ENCODE data around the gene GNB1. TPM values are rescaled to one million over a fixed set of nuclear protein-coding genes. Genes with fewer than 3 reads are reported as not detected.

The GNB1 gene
- total RNA-seq, 1 experiment from 2014 or later = 339 TPM

DNA sequence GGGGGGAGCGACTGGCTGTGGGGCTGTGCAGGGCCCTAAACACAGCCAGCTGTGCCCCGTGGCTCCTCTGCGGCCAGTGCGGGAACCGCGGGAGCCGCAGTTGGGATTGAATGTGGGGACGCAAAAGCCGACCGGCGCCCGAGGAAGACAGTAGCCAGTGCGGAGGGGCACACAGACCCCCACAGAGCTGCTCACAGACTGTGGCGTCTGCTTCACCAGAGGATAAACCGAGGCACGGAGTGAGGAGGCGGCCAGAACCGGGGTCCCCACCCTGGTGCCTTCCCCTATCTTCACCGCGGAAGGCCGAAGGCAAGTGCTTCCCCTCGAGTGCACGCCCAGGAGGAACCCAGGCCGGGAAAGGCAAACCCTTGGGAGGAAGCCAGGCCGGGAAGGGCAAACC is 36.9 kb upstream of the GNB1 start:
- CTCF ChIA-PET = interaction anchor here (0.7 to 2.0 kb wide), 2 partner anchors 19 to 117 kb away, joined by 3 to 6 read pairs; no protein-coding TSS in a partner anchor
- no peak for ATAC-seq
- no peaks in the 10 kb centered on the region for H3K4me1 Mint-ChIP-seq

DNA sequence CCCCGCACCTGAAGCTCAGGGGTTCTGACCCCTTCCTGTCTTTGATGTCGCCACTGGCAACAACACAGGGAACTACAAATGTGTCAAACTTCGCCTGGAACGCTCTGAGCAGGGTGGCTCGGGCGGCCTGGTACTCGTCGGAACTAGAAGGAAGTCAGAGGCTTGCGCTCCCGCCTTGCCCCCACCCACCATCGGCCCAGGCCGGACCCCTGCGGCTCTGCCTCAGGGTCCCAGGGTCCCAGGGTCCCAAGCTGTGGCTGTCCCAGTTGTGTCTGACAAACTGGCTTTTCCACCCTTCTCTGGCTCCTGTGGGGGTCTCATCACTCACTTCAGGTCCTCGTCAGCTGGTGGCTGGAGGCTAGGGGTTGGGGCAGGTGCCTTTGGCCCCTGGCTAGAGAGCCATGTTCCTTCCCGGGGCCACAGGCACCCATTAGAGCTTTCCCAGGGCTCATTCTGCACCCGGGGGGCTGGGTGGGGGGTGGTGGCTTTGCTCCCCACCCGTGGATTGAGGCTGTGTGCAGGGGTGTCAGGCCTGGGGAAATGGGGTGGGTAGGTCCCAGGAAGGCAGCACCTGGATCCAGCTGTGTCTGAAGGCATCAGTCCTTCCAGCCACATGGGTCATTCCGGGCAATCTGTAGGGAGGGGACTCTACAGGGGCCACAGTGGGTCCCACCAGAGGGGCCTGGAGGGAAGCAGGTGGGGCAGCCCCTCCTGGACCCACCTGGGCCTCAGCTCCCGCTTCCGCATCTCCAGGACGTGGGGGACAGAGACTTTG is 36.2 kb upstream of the GNB1 start:
- ChIA-PET CTCF (interaction anchor here (0.7 to 2.0 kb wide), 4 partner anchors 17 to 120 kb away, joined by 3 to 6 read pairs (median 4); no protein-coding TSS in a partner anchor), POLR2A (no interaction called here)
- no peaks in the 10 kb centered on the region for H3K4me1 Mint-ChIP-seq
- H3K4me3 Mint-ChIP-seq = no peak overlapping the region
- H3K27me3 Mint-ChIP-seq (ENCODE audit: low read depth) = no peaks in the 10 kb centered on the region
- peaks cover 4% of the 10 kb centered on the region for H3K9me3 Mint-ChIP-seq
- no peaks in the 10 kb centered on the region for H3K36me3 Mint-ChIP-seq
- H3K27ac Mint-ChIP-seq = no peak overlapping the region
- ATAC-seq (no peak), DNase-seq (ENCODE audit: low spot score) (no peak)
- TF ChIP-seq JAZF1 (CRISPR knock-in tag; IDR thresholded peaks at IDR 0.05) = no peak
- TF ChIP-seq, protein P1, sequence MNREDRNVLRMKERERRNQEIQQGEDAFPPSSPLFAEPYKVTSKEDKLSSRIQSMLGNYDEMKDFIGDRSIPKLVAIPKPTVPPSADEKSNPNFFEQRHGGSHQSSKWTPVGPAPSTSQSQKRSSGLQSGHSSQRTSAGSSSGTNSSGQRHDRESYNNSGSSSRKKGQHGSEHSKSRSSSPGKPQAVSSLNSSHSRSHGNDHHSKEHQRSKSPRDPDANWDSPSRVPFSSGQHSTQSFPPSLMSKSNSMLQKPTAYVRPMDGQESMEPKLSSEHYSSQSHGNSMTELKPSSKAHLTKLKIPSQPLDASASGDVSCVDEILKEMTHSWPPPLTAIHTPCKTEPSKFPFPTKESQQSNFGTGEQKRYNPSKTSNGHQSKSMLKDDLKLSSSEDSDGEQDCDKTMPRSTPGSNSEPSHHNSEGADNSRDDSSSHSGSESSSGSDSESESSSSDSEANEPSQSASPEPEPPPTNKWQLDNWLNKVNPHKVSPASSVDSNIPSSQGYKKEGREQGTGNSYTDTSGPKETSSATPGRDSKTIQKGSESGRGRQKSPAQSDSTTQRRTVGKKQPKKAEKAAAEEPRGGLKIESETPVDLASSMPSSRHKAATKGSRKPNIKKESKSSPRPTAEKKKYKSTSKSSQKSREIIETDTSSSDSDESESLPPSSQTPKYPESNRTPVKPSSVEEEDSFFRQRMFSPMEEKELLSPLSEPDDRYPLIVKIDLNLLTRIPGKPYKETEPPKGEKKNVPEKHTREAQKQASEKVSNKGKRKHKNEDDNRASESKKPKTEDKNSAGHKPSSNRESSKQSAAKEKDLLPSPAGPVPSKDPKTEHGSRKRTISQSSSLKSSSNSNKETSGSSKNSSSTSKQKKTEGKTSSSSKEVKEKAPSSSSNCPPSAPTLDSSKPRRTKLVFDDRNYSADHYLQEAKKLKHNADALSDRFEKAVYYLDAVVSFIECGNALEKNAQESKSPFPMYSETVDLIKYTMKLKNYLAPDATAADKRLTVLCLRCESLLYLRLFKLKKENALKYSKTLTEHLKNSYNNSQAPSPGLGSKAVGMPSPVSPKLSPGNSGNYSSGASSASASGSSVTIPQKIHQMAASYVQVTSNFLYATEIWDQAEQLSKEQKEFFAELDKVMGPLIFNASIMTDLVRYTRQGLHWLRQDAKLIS (CRISPR knock-in tag; IDR thresholded peaks at IDR 0.05; ENCODE audit: borderline replicate concordance) = no peak
- no peak for TF ChIP-seq NFE2L1 (CRISPR knock-in tag; IDR thresholded peaks at IDR 0.05)
- TF ChIP-seq, protein P2, sequence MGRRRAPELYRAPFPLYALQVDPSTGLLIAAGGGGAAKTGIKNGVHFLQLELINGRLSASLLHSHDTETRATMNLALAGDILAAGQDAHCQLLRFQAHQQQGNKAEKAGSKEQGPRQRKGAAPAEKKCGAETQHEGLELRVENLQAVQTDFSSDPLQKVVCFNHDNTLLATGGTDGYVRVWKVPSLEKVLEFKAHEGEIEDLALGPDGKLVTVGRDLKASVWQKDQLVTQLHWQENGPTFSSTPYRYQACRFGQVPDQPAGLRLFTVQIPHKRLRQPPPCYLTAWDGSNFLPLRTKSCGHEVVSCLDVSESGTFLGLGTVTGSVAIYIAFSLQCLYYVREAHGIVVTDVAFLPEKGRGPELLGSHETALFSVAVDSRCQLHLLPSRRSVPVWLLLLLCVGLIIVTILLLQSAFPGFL (CRISPR knock-in tag; IDR thresholded peaks at IDR 0.05; ENCODE audit: borderline replicate concordance) = no peak
- TF ChIP-seq ZNF317 (CRISPR knock-in tag; IDR thresholded peaks at IDR 0.05; ENCODE audit: borderline replicate concordance, low read depth) = no peak
- TF ChIP-seq ZBTB21 (CRISPR knock-in tag; IDR thresholded peaks at IDR 0.05; ENCODE audit: borderline replicate concordance) = no peak
- no peak for TF ChIP-seq PRRX2 (CRISPR knock-in tag; IDR thresholded peaks at IDR 0.05)
- TF ChIP-seq, protein P3, sequence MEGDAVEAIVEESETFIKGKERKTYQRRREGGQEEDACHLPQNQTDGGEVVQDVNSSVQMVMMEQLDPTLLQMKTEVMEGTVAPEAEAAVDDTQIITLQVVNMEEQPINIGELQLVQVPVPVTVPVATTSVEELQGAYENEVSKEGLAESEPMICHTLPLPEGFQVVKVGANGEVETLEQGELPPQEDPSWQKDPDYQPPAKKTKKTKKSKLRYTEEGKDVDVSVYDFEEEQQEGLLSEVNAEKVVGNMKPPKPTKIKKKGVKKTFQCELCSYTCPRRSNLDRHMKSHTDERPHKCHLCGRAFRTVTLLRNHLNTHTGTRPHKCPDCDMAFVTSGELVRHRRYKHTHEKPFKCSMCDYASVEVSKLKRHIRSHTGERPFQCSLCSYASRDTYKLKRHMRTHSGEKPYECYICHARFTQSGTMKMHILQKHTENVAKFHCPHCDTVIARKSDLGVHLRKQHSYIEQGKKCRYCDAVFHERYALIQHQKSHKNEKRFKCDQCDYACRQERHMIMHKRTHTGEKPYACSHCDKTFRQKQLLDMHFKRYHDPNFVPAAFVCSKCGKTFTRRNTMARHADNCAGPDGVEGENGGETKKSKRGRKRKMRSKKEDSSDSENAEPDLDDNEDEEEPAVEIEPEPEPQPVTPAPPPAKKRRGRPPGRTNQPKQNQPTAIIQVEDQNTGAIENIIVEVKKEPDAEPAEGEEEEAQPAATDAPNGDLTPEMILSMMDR (IDR thresholded peaks at IDR 0.05) = no peak
- TF ChIP-seq, protein P4, sequence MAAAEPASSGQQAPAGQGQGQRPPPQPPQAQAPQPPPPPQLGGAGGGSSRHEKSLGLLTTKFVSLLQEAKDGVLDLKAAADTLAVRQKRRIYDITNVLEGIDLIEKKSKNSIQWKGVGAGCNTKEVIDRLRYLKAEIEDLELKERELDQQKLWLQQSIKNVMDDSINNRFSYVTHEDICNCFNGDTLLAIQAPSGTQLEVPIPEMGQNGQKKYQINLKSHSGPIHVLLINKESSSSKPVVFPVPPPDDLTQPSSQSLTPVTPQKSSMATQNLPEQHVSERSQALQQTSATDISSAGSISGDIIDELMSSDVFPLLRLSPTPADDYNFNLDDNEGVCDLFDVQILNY (CRISPR knock-in tag; IDR thresholded peaks at IDR 0.05) = no peak
- no peak for TF ChIP-seq NR1H2 (CRISPR knock-in tag; IDR thresholded peaks at IDR 0.05)
- no peak for TF ChIP-seq IRF2 (CRISPR knock-in tag; IDR thresholded peaks at IDR 0.05; ENCODE audit: borderline replicate concordance, low read depth)
- TF ChIP-seq HMGA2 (CRISPR knock-in tag; IDR thresholded peaks at IDR 0.05) = no peak
- TF ChIP-seq, protein P5, sequence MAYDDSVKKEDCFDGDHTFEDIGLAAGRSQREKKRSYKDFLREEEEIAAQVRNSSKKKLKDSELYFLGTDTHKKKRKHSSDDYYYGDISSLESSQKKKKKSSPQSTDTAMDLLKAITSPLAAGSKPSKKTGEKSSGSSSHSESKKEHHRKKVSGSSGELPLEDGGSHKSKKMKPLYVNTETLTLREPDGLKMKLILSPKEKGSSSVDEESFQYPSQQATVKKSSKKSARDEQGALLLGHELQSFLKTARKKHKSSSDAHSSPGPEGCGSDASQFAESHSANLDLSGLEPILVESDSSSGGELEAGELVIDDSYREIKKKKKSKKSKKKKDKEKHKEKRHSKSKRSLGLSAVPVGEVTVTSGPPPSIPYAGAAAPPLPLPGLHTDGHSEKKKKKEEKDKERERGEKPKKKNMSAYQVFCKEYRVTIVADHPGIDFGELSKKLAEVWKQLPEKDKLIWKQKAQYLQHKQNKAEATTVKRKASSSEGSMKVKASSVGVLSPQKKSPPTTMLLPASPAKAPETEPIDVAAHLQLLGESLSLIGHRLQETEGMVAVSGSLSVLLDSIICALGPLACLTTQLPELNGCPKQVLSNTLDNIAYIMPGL (CRISPR knock-in tag; IDR thresholded peaks at IDR 0.05) = no peak
- no peak for TF ChIP-seq SP1 (CRISPR knock-in tag; conservative IDR thresholded peaks at IDR 0.05)
- no peak for TF ChIP-seq OVOL2 (CRISPR knock-in tag; IDR thresholded peaks at IDR 0.05; ENCODE audit: borderline replicate concordance)
- no peak for TF ChIP-seq FOXK1 (CRISPR knock-in tag; IDR thresholded peaks at IDR 0.05)
- TF ChIP-seq, protein P6, sequence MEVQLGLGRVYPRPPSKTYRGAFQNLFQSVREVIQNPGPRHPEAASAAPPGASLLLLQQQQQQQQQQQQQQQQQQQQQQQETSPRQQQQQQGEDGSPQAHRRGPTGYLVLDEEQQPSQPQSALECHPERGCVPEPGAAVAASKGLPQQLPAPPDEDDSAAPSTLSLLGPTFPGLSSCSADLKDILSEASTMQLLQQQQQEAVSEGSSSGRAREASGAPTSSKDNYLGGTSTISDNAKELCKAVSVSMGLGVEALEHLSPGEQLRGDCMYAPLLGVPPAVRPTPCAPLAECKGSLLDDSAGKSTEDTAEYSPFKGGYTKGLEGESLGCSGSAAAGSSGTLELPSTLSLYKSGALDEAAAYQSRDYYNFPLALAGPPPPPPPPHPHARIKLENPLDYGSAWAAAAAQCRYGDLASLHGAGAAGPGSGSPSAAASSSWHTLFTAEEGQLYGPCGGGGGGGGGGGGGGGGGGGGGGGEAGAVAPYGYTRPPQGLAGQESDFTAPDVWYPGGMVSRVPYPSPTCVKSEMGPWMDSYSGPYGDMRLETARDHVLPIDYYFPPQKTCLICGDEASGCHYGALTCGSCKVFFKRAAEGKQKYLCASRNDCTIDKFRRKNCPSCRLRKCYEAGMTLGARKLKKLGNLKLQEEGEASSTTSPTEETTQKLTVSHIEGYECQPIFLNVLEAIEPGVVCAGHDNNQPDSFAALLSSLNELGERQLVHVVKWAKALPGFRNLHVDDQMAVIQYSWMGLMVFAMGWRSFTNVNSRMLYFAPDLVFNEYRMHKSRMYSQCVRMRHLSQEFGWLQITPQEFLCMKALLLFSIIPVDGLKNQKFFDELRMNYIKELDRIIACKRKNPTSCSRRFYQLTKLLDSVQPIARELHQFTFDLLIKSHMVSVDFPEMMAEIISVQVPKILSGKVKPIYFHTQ (CRISPR knock-in tag; IDR thresholded peaks at IDR 0.05) = no peak
- TF ChIP-seq SMAD3 (CRISPR knock-in tag; IDR thresholded peaks at IDR 0.05; ENCODE audit: borderline replicate concordance) = no peak

More for the DNA sequence above, 36.9 kb upstream of the GNB1 start:
- no peaks in the 10 kb centered on the region for H3K27me3 Mint-ChIP-seq (ENCODE audit: low read depth)
- H3K36me3 Mint-ChIP-seq = no peaks in the 10 kb centered on the region
- peaks cover 4% of the 10 kb centered on the region for H3K9me3 Mint-ChIP-seq
- H3K27ac Mint-ChIP-seq = no peak overlapping the region
- no peak for DNase-seq (ENCODE audit: low spot score)
- no peak for TF ChIP-seq ZNF396 (CRISPR knock-in tag; IDR thresholded peaks at IDR 0.05; ENCODE audit: borderline replicate concordance)
- TF ChIP-seq, protein P7, sequence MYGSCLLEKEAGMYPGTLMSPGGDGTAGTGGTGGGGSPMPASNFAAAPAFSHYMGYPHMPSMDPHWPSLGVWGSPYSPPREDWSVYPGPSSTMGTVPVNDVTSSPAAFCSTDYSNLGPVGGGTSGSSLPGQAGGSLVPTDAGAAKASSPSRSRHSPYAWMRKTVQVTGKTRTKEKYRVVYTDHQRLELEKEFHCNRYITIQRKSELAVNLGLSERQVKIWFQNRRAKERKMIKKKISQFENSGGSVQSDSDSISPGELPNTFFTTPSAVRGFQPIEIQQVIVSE (CRISPR knock-in tag; IDR thresholded peaks at IDR 0.05; ENCODE audit: borderline replicate concordance) = no peak
- TF ChIP-seq SMAD4 (CRISPR knock-in tag; IDR thresholded peaks at IDR 0.05) = no peak
- H3K4me3 Mint-ChIP-seq = no peak overlapping the region
- POLR2A ChIA-PET = no interaction called here

All from WTC11 (cell line).